OCI-LY1 (cell line): ENCODE results near the gene SOX13.

ENCODE experiments used
- H2AFZ ChIP-seq: fragments of 200-600 bp; sonication (generic), shearing (Covaris generic); 2 replicates; pipeline ENCODE4 v1.6.0; 2014; ENCODE audit warnings: antibody characterized with exemption, mild to moderate bottlenecking, low read length
- H3F3A ChIP-seq: fragments of 200-600 bp; sonication (generic), shearing (Covaris generic); 2 replicates; pipeline ENCODE4 v1.6.0; 2014; ENCODE audit warnings: mild to moderate bottlenecking, antibody characterized with exemption, low read length, moderate library complexity; ENCODE audit not compliant: insufficient read depth
- H3K27ac ChIP-seq: fragments of 200-600 bp; sonication (generic); 2 replicates; pipeline ENCODE4 v1.5.1; 2014; ENCODE audit warnings: low read length, mixed run types, mild to moderate bottlenecking, low read depth; ENCODE audit not compliant: poor library complexity, severe bottlenecking
- H3K27me3 ChIP-seq: fragments of 200-600 bp; sonication (generic); 2 replicates; pipeline ENCODE4 v1.6.0; 2014; ENCODE audit warnings: antibody characterized with exemption, mild to moderate bottlenecking, low read length, moderate library complexity; ENCODE audit not compliant: insufficient read depth
- H3K36me3 ChIP-seq: fragments of 200-600 bp; sonication (generic); 2 replicates; pipeline ENCODE4 v1.6.1; 2014; ENCODE audit warnings: mild to moderate bottlenecking, antibody characterized with exemption, low read length, moderate library complexity, mixed read lengths; ENCODE audit not compliant: insufficient read depth
- H3K4me1 ChIP-seq: fragments of 200-600 bp; sonication (generic); 2 replicates; pipeline ENCODE4 v1.5.1; 2014; ENCODE audit warnings: mild to moderate bottlenecking, low read length, moderate library complexity; ENCODE audit not compliant: insufficient read depth, severe bottlenecking
- H3K4me2 ChIP-seq: fragments of 200-600 bp; sonication (generic), shearing (Covaris generic); 2 replicates; pipeline ENCODE4 v1.6.1; 2014; ENCODE audit warnings: low read length
- H3K4me3 ChIP-seq: fragments of 200-600 bp; sonication (generic); 2 replicates; pipeline ENCODE4 v1.5.1; 2014; ENCODE audit warnings: low read length, low read depth, mild to moderate bottlenecking, mixed read lengths; ENCODE audit not compliant: poor library complexity, severe bottlenecking
- H3K79me2 ChIP-seq: fragments of 200-600 bp; shearing (Covaris generic); 2 replicates; pipeline ENCODE4 v1.6.1; 2016; ENCODE audit warnings: mixed run types, low read length, mixed read lengths; ENCODE audit not compliant: insufficient read depth
- H3K9ac ChIP-seq: fragments of 200-600 bp; sonication (generic), shearing (Covaris generic); 2 replicates; pipeline ENCODE4 v1.6.1; 2014; ENCODE audit warnings: mild to moderate bottlenecking, low read length, mixed read lengths
- H3K9me2 ChIP-seq: fragments of 200-600 bp; sonication (generic), shearing (Covaris generic); 2 replicates; pipeline ENCODE4 v1.6.1; 2014; ENCODE audit warnings: low read depth, mild to moderate bottlenecking, low read length, mixed read lengths
- H3K9me3 ChIP-seq: fragments of 200-600 bp; shearing (Covaris generic); 2 replicates; pipeline ENCODE4 v1.6.1; 2014; ENCODE audit warnings: low read length, mixed read lengths
- H4K20me1 ChIP-seq: fragments of 200-600 bp; sonication (generic), shearing (Covaris generic); 2 replicates; pipeline ENCODE4 v1.6.0; 2016; ENCODE audit warnings: mild to moderate bottlenecking, low read length; ENCODE audit not compliant: insufficient read depth
- EZH2 ChIP-seq: fragments of 200-600 bp; sonication (generic), shearing (Covaris generic); IDR thresholded peaks from 2 replicates; pipeline ENCODE4 v1.8.0; 2017; ENCODE audit warnings: borderline replicate concordance, mixed run types, mild to moderate bottlenecking, antibody characterized with exemption, low read length, moderate library complexity, mixed read lengths
- TF ChIP-seq, protein P1 (sequence below): fragments of 200-600 bp; sonication (generic), shearing (Covaris generic); IDR thresholded peaks from 2 replicates; pipeline ENCODE4 v1.5.1; 2017; ENCODE audit warnings: mild to moderate bottlenecking, antibody characterized with exemption, low read length, moderate library complexity, mixed read lengths

The SOX13 gene

DNA sequence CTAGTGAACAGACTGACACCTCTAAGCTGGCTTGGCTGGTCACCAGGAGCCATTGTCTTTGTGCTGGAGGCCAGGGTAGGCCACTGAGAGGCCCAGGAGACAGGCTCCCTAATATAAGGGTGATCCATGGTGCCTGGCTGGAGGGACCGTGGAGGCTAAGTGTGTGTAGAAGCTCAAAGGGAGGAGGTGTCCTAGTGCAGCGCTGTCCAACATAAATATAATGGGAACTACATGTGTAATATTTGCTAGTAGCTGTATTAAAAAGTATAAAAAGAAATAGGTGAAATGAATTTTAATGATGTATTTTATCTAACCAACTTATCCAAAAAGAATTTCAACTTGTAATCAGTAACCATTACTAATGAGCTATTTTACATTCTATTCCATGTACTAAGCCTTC lies 35.0 kb downstream of the SOX13 start:
- Histone ChIP-seq H3K9me3 (no peaks in the 10 kb centered on the region), H2AFZ (no peak overlapping the region), H3K79me2 (no peaks in the 10 kb centered on the region), H3K9ac (no peak overlapping the region), H3K27ac (no peak overlapping the region), H3K4me2 (no peak overlapping the region), H3K4me1 (no peaks in the 10 kb centered on the region), H3K4me3 (no peak overlapping the region), H4K20me1 (no peaks in the 10 kb centered on the region), H3F3A (no peaks in the 10 kb centered on the region), H3K9me2 (no peaks in the 10 kb centered on the region), H3K36me3 (no peaks in the 10 kb centered on the region), H3K27me3 (no peaks in the 10 kb centered on the region)
- TF ChIP-seq EZH2: no peak
- TF ChIP-seq, protein P1, sequence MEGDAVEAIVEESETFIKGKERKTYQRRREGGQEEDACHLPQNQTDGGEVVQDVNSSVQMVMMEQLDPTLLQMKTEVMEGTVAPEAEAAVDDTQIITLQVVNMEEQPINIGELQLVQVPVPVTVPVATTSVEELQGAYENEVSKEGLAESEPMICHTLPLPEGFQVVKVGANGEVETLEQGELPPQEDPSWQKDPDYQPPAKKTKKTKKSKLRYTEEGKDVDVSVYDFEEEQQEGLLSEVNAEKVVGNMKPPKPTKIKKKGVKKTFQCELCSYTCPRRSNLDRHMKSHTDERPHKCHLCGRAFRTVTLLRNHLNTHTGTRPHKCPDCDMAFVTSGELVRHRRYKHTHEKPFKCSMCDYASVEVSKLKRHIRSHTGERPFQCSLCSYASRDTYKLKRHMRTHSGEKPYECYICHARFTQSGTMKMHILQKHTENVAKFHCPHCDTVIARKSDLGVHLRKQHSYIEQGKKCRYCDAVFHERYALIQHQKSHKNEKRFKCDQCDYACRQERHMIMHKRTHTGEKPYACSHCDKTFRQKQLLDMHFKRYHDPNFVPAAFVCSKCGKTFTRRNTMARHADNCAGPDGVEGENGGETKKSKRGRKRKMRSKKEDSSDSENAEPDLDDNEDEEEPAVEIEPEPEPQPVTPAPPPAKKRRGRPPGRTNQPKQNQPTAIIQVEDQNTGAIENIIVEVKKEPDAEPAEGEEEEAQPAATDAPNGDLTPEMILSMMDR: no peak

DNA sequence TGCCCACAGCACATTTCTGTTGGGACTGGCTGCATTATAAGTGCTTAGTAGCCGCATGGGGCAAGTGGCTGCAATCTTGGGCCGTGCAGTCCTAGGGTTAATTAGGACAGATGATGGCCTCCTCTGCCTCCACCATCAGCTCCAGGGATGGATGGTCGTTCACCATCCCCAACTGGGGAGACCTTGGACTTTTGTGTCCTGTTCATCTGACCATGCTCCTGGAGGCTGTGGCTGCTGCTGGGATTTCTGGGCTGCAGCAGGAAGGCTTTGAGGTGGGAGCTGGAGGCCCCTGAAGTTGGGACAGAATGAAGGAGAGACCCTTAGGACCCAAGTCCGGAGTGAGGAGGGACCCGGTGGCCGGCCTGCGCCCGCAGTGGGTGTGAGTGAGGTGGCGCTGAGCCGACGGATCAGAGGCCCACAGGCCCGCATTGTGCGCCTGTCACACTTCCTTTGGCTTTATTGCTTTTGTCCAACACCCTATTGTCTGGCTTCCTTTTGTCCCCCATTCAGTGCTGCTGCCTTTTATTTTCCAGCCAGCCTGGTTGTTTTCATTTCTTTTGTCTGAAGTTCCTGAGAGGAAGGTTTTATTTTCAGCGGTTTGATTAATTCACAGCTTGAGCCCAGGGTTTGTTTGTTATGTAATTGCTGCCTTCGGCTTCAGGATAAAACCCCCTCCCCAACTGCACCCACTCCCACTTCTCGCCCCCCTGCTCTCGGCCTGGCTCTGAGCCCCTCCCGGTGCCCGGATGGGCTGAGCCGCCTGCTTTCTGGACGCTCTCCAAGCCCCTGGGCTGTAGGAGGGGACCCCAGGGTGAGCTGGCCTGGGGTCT lies 35.6 kb downstream of the SOX13 start:
- no peaks in the 10 kb centered on the region for H3K27me3 ChIP-seq
- TF ChIP-seq, protein P1: no peak
- no peak for TF ChIP-seq EZH2

DNA sequence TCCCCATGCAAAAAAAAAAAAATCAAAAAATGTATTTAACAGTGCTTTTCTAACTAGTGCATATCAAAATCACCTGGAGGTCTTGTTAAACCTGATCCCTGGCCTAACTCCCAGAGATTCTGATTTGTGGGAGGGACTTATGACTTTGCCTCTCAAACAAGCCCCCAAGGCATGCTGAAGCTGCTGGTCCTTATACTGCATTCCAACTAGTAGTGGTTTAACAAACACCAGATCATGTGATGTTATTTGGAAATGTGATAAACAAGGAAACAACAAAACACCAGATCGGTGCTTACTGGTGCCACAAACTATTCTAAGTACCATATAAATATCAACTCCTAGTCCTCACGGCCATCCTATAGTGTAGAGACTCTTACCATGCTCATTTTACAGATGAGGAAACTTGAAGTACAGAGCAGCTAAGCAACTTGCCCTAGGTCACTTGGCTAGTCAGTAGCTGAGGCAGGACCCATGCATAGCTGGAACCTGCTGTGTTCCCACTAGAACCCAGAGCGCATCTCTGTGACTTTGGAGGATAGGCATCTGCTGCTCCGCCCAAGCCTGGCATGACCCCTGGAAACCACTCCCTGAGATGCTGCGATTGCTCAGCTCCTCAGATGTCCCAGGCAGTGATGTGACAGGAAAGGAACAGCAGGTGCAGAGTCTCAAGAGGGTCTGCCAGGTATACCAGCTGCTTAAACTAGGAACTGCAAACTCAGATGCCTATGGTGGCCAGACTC lies 38.1 kb downstream of the SOX13 start:
- H4K20me1 ChIP-seq: no peaks in the 10 kb centered on the region
- no peak overlapping the region for H2AFZ ChIP-seq
- no peak overlapping the region for H3K27ac ChIP-seq
- no peaks in the 10 kb centered on the region for H3K9me3 ChIP-seq
- H3K79me2 ChIP-seq: no peaks in the 10 kb centered on the region
- H3K4me2 ChIP-seq: no peak overlapping the region
- H3K9ac ChIP-seq: no peak overlapping the region
- H3F3A ChIP-seq: no peaks in the 10 kb centered on the region
- H3K4me1 ChIP-seq: no peaks in the 10 kb centered on the region
- H3K4me3 ChIP-seq: no peak overlapping the region
- H3K27me3 ChIP-seq: no peaks in the 10 kb centered on the region
- no peaks in the 10 kb centered on the region for H3K36me3 ChIP-seq
- H3K9me2 ChIP-seq: no peaks in the 10 kb centered on the region
- TF ChIP-seq, protein P1: no peak
- TF ChIP-seq EZH2: no peak

More for the DNA sequence above, 35.6 kb downstream of the SOX13 start:
- Histone ChIP-seq H3K27ac (no peak overlapping the region), H3F3A (no peaks in the 10 kb centered on the region), H3K4me2 (no peak overlapping the region), H3K9me2 (no peaks in the 10 kb centered on the region), H3K4me3 (no peak overlapping the region), H3K4me1 (no peaks in the 10 kb centered on the region), H3K79me2 (no peaks in the 10 kb centered on the region), H3K36me3 (no peaks in the 10 kb centered on the region), H3K9ac (no peak overlapping the region), H4K20me1 (no peaks in the 10 kb centered on the region), H2AFZ (no peak overlapping the region), H3K9me3 (no peaks in the 10 kb centered on the region)
